Mesothelial cell of epicardium (in vitro differentiated cells): Measurements from ENCODE around the gene SLC38A7. TPM values are rescaled to one million over a fixed set of nuclear protein-coding genes. Genes with fewer than 3 reads are reported as not detected.
A peak's percentile ranks its signal among the peaks of the same experiment; 100 is the strongest.

ENCODE experiments used
- DNase-seq, 2 experiments: peaks; one replicate each; pipeline ENCODE4 v3.0.0; 2021; ENCODE audit warnings: low spot score in 2 of 2; ENCODE audit not compliant: unreplicated experiment in 2 of 2
- H3K27ac Mint-ChIP-seq: 2 replicates; pipeline ENCODE4 v1.8.0; 2021; ENCODE audit warnings: mixed read lengths
- H3K27me3 Mint-ChIP-seq: 2 replicates; pipeline ENCODE4 v1.8.0; 2021; ENCODE audit warnings: low read depth, mixed read lengths
- H3K36me3 Mint-ChIP-seq: 2 replicates; pipeline ENCODE4 v1.8.0; 2021; ENCODE audit warnings: mixed read lengths
- H3K4me1 Mint-ChIP-seq: 2 replicates; pipeline ENCODE4 v1.8.0; 2021; ENCODE audit warnings: mixed read lengths
- H3K4me3 Mint-ChIP-seq: 2 replicates; pipeline ENCODE4 v1.8.0; 2021; ENCODE audit warnings: mild to moderate bottlenecking, moderate library complexity, mixed read lengths
- H3K9me3 Mint-ChIP-seq: 2 replicates; pipeline ENCODE4 v1.8.0; 2021; ENCODE audit warnings: mixed read lengths
- total RNA-seq: library from RNA; stranded (reverse); gene quantifications from 3 replicates; pipeline ENCODE4 v1.2.1, GENCODE V29; 2021
- TF ChIP-seq, protein P1 (sequence below): fragments of 200-600 bp; sonication (generic); IDR thresholded peaks from one replicate; pipeline ENCODE4 v1.5.0; 2021; ENCODE audit warnings: antibody characterized with exemption; ENCODE audit not compliant: unreplicated experiment

Gene SLC38A7
- total RNA-seq, 1 donor from 2014 or later: 33.0 TPM

- TF ChIP-seq, protein P1, sequence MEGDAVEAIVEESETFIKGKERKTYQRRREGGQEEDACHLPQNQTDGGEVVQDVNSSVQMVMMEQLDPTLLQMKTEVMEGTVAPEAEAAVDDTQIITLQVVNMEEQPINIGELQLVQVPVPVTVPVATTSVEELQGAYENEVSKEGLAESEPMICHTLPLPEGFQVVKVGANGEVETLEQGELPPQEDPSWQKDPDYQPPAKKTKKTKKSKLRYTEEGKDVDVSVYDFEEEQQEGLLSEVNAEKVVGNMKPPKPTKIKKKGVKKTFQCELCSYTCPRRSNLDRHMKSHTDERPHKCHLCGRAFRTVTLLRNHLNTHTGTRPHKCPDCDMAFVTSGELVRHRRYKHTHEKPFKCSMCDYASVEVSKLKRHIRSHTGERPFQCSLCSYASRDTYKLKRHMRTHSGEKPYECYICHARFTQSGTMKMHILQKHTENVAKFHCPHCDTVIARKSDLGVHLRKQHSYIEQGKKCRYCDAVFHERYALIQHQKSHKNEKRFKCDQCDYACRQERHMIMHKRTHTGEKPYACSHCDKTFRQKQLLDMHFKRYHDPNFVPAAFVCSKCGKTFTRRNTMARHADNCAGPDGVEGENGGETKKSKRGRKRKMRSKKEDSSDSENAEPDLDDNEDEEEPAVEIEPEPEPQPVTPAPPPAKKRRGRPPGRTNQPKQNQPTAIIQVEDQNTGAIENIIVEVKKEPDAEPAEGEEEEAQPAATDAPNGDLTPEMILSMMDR: no peak
- H3K4me1 Mint-ChIP-seq: peaks cover 21% of the 10 kb centered on the region
- H3K27me3 Mint-ChIP-seq: peaks cover 2% of the 10 kb centered on the region
- no peaks in the 10 kb centered on the region for H3K36me3 Mint-ChIP-seq
- H3K9me3 Mint-ChIP-seq: no peaks in the 10 kb centered on the region
- peak within 1 kb of the TSS; percentile 99 for H3K4me3 Mint-ChIP-seq
- peak; percentile 92 to 98 for DNase-seq
- peak within 1 kb of the TSS; percentile 100 for H3K27ac Mint-ChIP-seq
Measured at GRCh38 chr16:58629733-58630640, 54.6 kb downstream of the SLC38A7 start, which contains the start of gene CNOT1. Gene CNOT1 (minus strand): TSS chr16:58629826. CDS start chr16:58599337, 30,489 bp downstream.

DNA sequence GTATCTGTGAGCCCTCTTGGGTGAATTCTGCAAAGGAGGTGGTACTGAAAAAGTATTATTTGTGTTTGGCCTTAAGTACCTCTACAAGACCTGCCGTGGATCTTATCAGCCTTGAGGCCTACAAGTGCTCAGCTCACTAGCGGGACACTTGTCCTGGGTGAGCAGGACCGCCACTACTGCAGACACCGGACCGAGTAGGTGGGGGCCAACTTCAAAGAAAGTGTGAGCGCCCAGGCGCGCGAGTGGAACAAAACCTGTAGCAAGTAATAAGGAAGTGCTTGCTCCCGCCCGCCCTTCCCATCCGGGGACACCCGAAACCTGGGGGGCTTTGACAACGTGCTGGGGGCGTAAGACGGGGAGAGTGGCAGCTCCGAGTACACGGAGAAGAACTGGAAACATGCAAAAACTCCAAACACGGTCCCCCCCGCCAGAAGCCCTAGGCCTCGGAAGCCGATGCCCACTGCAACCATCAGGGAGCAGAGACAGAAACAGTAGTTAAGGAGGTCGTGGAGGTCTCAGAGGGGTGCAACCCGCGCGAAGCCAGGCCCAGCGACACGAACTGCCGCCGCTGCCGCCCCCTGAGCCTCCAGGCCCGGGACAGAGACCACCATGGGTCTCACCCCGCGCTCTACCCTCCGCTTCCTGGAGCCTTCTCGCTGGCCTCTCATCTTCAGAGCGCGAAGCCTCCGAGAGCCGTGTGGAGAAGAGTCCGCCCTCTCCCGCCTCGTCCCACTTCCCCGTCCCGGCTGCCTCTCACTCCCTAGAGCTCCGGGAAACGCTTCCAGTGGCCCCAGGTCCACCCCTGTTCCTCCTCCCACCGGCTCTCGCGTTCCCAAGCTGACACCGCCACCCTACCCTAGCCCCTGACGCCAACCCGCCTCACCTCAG is 55.5 kb downstream of the SLC38A7 start:
- TF ChIP-seq, protein P1: no peak
- DNase-seq: peak; percentile 44 to 49
- H3K9me3 Mint-ChIP-seq: no peaks in the 10 kb centered on the region

DNA sequence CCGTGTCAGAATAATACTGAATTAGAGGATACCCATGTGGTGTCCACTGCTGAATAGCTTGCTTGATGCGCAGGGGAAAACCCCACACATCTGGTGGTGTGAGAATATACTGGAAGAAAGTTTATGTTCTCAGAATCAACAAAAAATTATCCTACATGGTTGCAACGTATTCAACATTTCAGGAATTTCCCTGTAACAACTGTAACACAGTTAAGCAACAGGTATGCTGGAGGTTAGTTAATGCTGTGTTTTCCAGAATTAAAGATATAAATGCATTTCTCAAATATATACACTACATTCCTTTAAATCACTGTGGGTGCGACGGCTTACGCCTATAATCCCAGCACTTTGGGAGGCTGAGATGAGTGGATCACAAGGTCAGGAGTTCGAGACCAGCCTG is 60.4 kb downstream of the SLC38A7 start:
- H3K27me3 Mint-ChIP-seq: no peaks in the 10 kb centered on the region
- no peak overlapping the region for H3K27ac Mint-ChIP-seq
- peaks cover 14% of the 10 kb centered on the region for H3K36me3 Mint-ChIP-seq
- DNase-seq: no peak
- H3K4me3 Mint-ChIP-seq: no peak overlapping the region
- TF ChIP-seq, protein P1: no peak
- H3K4me1 Mint-ChIP-seq: peaks cover 13% of the 10 kb centered on the region
- no peaks in the 10 kb centered on the region for H3K9me3 Mint-ChIP-seq

More for the DNA sequence above, 55.5 kb downstream of the SLC38A7 start:
- Mint-ChIP-seq H3K4me1 (peaks cover 21% of the 10 kb centered on the region), H3K4me3 (peak overlapping the region; percentile 99), H3K27ac (peak overlapping the region; percentile 100), H3K36me3 (no peaks in the 10 kb centered on the region), H3K27me3 (peaks cover 2% of the 10 kb centered on the region)

GRCh38 chr16:58620396-58620795 is 64.2 kb downstream of the SLC38A7 start:
- H3K4me1 Mint-ChIP-seq: peaks cover 2% of the 10 kb centered on the region
- no peaks in the 10 kb centered on the region for H3K9me3 Mint-ChIP-seq
- H3K27ac Mint-ChIP-seq: peak overlapping the region; percentile 16
- no peak overlapping the region for H3K4me3 Mint-ChIP-seq
- TF ChIP-seq, protein P1: no peak
- H3K27me3 Mint-ChIP-seq: no peaks in the 10 kb centered on the region
- peaks cover 19% of the 10 kb centered on the region for H3K36me3 Mint-ChIP-seq
- no peak for DNase-seq

GRCh38 chr16:58615280-58615679 is 69.3 kb downstream of the SLC38A7 start:
- TF ChIP-seq, protein P1: no peak
- H3K36me3 Mint-ChIP-seq: peaks cover 15% of the 10 kb centered on the region
- H3K9me3 Mint-ChIP-seq: no peaks in the 10 kb centered on the region
- H3K4me3 Mint-ChIP-seq: no peak overlapping the region
- DNase-seq: no peak
- peak overlapping the region; percentile 25 for H3K27ac Mint-ChIP-seq
- peaks cover 4% of the 10 kb centered on the region for H3K4me1 Mint-ChIP-seq
- no peaks in the 10 kb centered on the region for H3K27me3 Mint-ChIP-seq

Other genes with a start within 250 kb of the SLC38A7 start
- 17.3 to 18.6 TPM (median 17.4 TPM) in 3 replicates for gene NDRG4, start 184.6 kb downstream of the SLC38A7 start, total RNA-seq
- gene SETD6, start 169.3 kb downstream of the SLC38A7 start, total RNA-seq: 27.1 to 29.4 TPM (median 28.9 TPM) in 3 replicates
- 194 to 213 TPM (median 204 TPM) in 3 replicates for gene CNOT1, start 54.9 kb downstream of the SLC38A7 start, total RNA-seq
- 71.2 to 75.7 TPM (median 73.7 TPM) in 3 replicates for gene GOT2, start 49.5 kb upstream of the SLC38A7 start, total RNA-seq